Left lung (tissue), 10 donors: ENCODE data around the gene ADGRF3. TPM values are rescaled to one million over a fixed set of nuclear protein-coding genes. Genes with fewer than 3 reads are reported as not detected.

Experiments used
- ATAC-seq: fragments of 200-7000 bp; cut with Tn5 transposase; one replicate; pipeline ENCODE4 v1.9.1; 2020; ENCODE audit warnings: moderate library complexity
- DNase-seq, 4 donors: peaks; one replicate each; pipeline ENCODE4 v3.0.0-alpha.2; 2013 to 2020
- H3K27ac ChIP-seq, 2 donors: fragments of 200-600 bp; sonication (generic) in 1 of 2; one replicate each; pipeline versions ENCODE4 v1.5.0 to v1.8.0; 2020 to 2021
- H3K27me3 ChIP-seq, 2 donors: fragments of 200-600 bp; sonication (generic) in 1 of 2; one replicate each; pipeline versions ENCODE4 v1.5.0 to v1.8.0; 2020 to 2021
- H3K36me3 ChIP-seq, 2 donors: fragments of 200-600 bp; sonication (generic) in 1 of 2; one replicate each; pipeline versions ENCODE4 v1.5.0 to v1.8.0; 2020 to 2021
- H3K4me1 ChIP-seq, 2 donors: fragments of 200-600 bp; one replicate each; pipeline ENCODE4 v1.8.0; 2021
- H3K4me3 ChIP-seq, 2 donors: fragments of 200-600 bp; sonication (generic) in 1 of 2; one replicate each; pipeline versions ENCODE4 v1.5.0 to v1.8.0; 2020 to 2021; ENCODE audit warnings: mild to moderate bottlenecking in 1 of 2
- H3K9me3 ChIP-seq, 2 donors: fragments of 200-600 bp; sonication (generic) in 1 of 2; one replicate each; pipeline versions ENCODE4 v1.5.0 to v1.8.0; 2020 to 2021
- CTCF ChIP-seq, 2 donors: fragments of 200-600 bp; sonication (generic) in 1 of 2; IDR thresholded peaks; one replicate each; pipeline versions ENCODE4 v1.5.0 to v1.8.0; 2021; ENCODE audit warnings: antibody characterized with exemption in 2 of 2
- intact Hi-C, 2 donors: fragments of 100-400 bp; cut with DNase I; formaldehyde crosslinking; loops; one replicate each; pipeline versions ENCODE4 v1.11.2 to v1.14.2; 2022
- polyA plus RNA-seq, 6 donors: library from polyadenylated mRNA; unstranded; fragments of 120-200 nt; gene quantifications; one replicate each; pipeline ENCODE4 v1.2.1, GENCODE V29; 2013; ENCODE audit not compliant: insufficient read length in 6 of 6
- total RNA-seq, 2 donors: library from RNA; stranded (reverse); fragmentation: NEBNext Ultra II Directional; extraction: Animal tissue kit (Norgen Biotek cat#: 25700); gene quantifications; one replicate each; pipeline ENCODE4 v1.2.1, GENCODE V29; 2021
- donor health status: DM: no; HTN: yes; CAD: no.
- donor health status: DM: no; HTN: no; CAD: no.

The ADGRF3 gene
- total and polyA plus RNA-seq, 8 donors, result 0.08 to 2.3 (median 1.5) TPM

GRCh38 chr2:26299471-26300101 is 47.0 kb downstream of the ADGRF3 start:
- Histone ChIP-seq H3K4me3 (peak overlapping the region; percentile 40 to 55), H3K27me3 (no peaks in the 10 kb centered on the region), H3K9me3 (no peaks in the 10 kb centered on the region), H3K4me1 (peaks cover 7 to 22% of the 10 kb centered on the region in 2 donors), H3K27ac (peak overlapping the region; percentile 82 to 87), H3K36me3 (no peaks in the 10 kb centered on the region)
- ATAC-seq (peak; percentile 79), DNase-seq (peak in 2 of 4 donors; percentile 68 to 80)
- intact Hi-C loops, result loop anchor here in 1 of 2 donors (10.0 kb wide), 1 partner anchor 55 kb away; the partner anchor contains the start of genes HADHA and HADHB
- TF ChIP-seq CTCF (IDR thresholded peaks at IDR 0.05), result no peak

- intact Hi-C loops, result loop anchor here in 1 of 2 donors (10.0 kb wide), 1 partner anchor 54 kb away; the partner anchor contains the start of genes HADHA and HADHB
- Histone ChIP-seq H3K36me3 (no peaks in the 10 kb centered on the region), H3K27ac (peak overlapping the region; percentile 82 to 87), H3K4me3 (peak overlapping the region; percentile 40 to 55), H3K27me3 (no peaks in the 10 kb centered on the region), H3K4me1 (peaks cover 7 to 22% of the 10 kb centered on the region in 2 donors), H3K9me3 (no peaks in the 10 kb centered on the region)
- DNase-seq (peak in 3 of 4 donors; percentile 43 to 67 (median 53)), ATAC-seq (peak; percentile 88)
- TF ChIP-seq CTCF (IDR thresholded peaks at IDR 0.05), result no peak
These were observed 47.8 kb downstream of the ADGRF3 start for GRCh38 chr2:26298638-26299393.

GRCh38 chr2:26298286-26298637 is 48.3 kb downstream of the ADGRF3 start:
- ATAC-seq (no peak), DNase-seq (peak in 1 of 4 donors; percentile 3)
- H3K9me3 ChIP-seq, result no peaks in the 10 kb centered on the region
- intact Hi-C loops, result loop anchor here in 1 of 2 donors (10.0 kb wide), 1 partner anchor 53 kb away; the partner anchor contains the start of genes HADHA and HADHB
- H3K4me1 ChIP-seq, result peaks cover 7 to 22% of the 10 kb centered on the region in 2 donors
- no peaks in the 10 kb centered on the region for H3K36me3 ChIP-seq
- H3K27me3 ChIP-seq, result no peaks in the 10 kb centered on the region
- no peak for TF ChIP-seq CTCF (IDR thresholded peaks at IDR 0.05)
- peak overlapping the region; percentile 40 to 55 for H3K4me3 ChIP-seq
- peak overlapping the region; percentile 82 to 87 for H3K27ac ChIP-seq

- no peak for ATAC-seq
- Histone ChIP-seq H3K4me1 (peaks cover 7 to 22% of the 10 kb centered on the region in 2 donors), H3K9me3 (no peaks in the 10 kb centered on the region), H3K27me3 (no peaks in the 10 kb centered on the region), H3K27ac (no peak overlapping the region), H3K4me3 (no peak overlapping the region), H3K36me3 (peaks cover 0 to 2% of the 10 kb centered on the region in 2 donors)
- peak in 1 of 4 donors; percentile 10 for DNase-seq
- no peak for TF ChIP-seq CTCF (IDR thresholded peaks at IDR 0.05)
- intact Hi-C loops, result loop anchor here in 1 of 2 donors (10.0 kb wide), 1 partner anchor 52 kb away; the partner anchor contains the start of genes HADHA and HADHB
These were observed 49.5 kb downstream of the ADGRF3 start for GRCh38 chr2:26297061-26297460.

GRCh38 chr2:26295511-26295910 is 51.1 kb downstream of the ADGRF3 start:
- Histone ChIP-seq H3K9me3 (no peaks in the 10 kb centered on the region), H3K27ac (no peak overlapping the region), H3K4me1 (peaks cover 7 to 20% of the 10 kb centered on the region in 2 donors), H3K4me3 (no peak overlapping the region), H3K27me3 (no peaks in the 10 kb centered on the region), H3K36me3 (peaks cover 0 to 13% of the 10 kb centered on the region in 2 donors)
- intact Hi-C loops, result loop anchor here in 1 of 2 donors (10.0 kb wide), 1 partner anchor 51 kb away; the partner anchor contains the start of genes HADHA and HADHB
- no peak for TF ChIP-seq CTCF (IDR thresholded peaks at IDR 0.05)
- no peak for DNase-seq
- no peak for ATAC-seq
